NK-92 (cell line): Measurements from ENCODE around the gene GMNN.
"Not testable (repeated sequence)": the region's sequence is repeated elsewhere in the genome, so short reads cannot be mapped to it uniquely, and the experiment has no call there.

Experiments used
- DNase-seq: peaks from one replicate; lab custom pipeline; 2025; ENCODE audit not compliant: unreplicated experiment; lab: John Stamatoyannopoulos, UW

GMNN gene

DNA sequence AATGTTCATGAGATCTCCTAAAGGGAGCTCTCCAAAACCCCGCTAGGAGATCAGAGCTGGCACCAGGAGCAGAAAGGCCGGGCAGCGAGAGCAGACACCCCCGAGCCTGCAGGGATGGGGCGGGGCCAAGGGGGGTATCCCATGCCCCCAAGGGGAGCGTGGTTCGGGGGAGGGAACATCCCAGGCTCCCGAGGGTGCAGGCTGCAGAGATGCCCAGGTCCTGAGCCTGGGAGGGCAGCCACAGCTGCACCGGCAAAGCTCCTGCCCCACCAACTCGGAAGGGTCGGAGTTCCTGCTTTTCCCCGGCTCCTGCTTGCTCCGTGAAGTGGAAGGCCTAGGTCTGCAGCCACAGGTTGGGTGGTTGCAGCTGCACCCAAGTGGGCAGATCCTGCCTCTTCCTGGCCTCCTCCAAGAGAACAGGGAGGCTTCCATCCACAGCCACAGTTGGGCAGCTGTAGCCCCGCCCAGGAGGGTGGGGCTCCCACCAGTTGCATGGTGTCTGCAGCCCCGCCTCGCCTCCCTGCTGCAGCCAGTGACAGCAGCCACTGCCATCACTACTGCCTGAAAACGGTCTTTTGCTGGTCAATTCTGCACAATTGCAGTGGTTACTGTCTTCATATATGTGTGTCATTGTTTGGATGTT, 13.4 kb upstream of the GMNN start:
- no peak for DNase-seq

GRCh38 chr6:24761851-24762250, 12.9 kb upstream of the GMNN start:
- no peak for DNase-seq

DNA sequence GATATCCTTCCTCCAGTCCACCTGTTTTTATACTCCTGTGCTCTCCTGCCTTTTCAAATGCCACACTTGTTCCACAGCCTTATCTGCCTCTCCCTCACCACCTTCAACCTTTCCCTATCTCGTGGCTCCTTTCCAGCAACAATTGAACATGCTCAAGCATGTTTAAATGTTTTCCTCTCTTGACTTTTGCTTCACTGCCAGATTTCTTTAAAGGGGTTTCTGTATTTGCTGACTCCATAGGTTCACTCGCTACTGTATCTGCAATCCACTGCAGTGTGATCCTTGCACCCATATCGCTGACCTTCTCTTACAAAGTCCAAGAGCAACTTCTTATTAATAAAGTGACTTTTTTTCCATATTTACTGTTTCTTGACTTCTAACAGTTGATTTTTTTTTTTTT, 11.2 kb upstream of the GMNN start:
- DNase-seq, result no peak

- not testable (repeated sequence) for DNase-seq
These were observed 9.6 kb upstream of the GMNN start for GRCh38 chr6:24764833-24765828.

DNA sequence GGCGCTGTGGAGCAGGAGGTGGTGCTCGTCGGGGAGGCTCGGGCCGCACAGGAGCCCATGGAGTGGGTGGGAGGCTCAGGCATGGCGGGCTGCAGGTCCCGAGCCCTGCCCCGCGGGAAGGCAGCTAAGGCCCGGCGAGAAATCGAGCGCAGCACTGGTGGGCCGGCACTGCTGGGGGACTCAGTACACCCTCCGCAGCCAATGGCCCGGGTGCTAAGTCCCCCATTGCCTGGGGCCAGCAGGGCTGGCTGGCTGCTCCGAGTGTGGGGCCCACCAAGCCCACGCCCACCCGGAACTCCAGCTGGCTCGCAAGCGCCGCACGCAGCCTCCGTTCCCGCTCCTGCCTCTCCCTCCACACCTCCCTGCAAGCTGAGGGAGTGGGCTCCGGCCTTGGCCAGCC, 8.8 kb upstream of the GMNN start:
- DNase-seq, result not testable (repeated sequence)

GRCh38 chr6:24766680-24767462, 7.9 kb upstream of the GMNN start:
- no peak for DNase-seq

DNA sequence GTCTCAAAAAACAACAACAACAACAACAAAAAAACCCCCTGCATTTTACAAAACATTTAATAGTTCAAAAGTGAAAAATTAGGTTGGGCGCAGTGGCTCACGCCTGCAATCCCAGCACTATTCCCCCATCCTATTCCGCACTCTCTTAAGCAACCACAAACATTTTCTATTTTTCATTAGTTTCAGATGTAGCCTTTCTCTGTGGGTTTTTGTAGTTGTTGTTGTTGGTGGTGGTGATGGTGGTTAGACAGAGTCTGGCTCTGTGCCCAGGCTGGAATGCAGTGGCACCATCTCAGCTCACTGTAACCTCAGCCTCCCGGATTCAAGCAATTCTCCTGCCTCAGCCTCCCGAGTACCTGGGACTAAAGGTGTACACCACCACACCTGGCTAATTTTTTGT, 6.4 kb upstream of the GMNN start:
- DNase-seq, result no peak

- no peak for DNase-seq
These were observed 852 bp downstream of the GMNN start for GRCh38 chr6:24775520-24776058.

GRCh38 chr6:24777227-24777626, 2.5 kb downstream of the GMNN start:
- DNase-seq, result no peak

GRCh38 chr6:24778121-24778520, 3.4 kb downstream of the GMNN start:
- DNase-seq, result no peak

GRCh38 chr6:24778878-24779277, 4.1 kb downstream of the GMNN start:
- DNase-seq, result no peak

DNA sequence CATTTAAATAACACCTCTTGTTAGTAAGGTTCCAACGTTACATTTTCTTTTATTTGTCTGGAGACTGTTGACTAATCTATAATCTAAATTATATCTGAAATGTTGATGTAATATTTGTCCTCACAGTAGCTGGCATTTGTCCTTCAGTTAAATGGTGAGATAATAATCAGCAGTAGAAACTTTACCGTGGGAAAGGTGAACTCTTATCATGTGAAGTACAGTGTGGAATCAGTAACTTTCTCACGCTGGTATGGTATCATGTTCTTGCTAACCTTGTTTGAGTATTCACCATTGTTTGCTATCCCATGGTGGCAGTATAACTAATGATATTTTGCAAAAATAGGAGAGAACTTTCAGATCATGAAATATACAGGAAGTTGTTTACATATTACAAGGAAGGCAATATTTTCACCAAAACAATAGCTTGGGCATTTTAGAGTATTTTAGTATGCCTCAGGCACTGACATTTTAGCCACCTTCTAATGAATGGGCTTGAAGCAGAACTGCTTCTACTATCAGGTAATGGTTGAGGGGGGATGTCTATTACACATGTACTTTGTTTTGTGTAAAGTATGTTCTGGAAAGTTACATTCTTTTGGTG, 4.8 kb downstream of the GMNN start:
- DNase-seq, result no peak

- no peak for DNase-seq
These were observed 5.5 kb downstream of the GMNN start for GRCh38 chr6:24780206-24780605.

- DNase-seq, result no peak
These were observed 13.4 kb downstream of the GMNN start for GRCh38 chr6:24788031-24788665.

DNA sequence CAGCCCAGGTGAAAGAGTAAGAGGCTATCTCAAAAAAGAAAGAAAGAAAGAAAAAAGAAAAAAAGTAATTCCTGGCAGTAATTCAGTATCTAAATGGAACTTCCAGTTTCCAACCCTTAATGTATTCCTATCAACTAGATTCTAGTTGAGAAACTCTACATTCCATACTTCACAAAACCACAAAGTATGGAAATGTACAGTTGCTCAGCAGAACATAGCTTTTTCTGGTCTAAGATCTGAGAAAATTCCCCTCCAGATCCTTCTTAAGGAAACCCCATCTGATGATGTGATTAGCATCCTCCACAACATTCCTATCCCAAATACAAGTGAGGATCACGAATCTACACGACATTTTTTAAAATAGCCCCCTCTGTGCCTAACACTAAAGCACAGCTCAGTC, 20.4 kb downstream of the GMNN start:
- no peak for DNase-seq

DNA sequence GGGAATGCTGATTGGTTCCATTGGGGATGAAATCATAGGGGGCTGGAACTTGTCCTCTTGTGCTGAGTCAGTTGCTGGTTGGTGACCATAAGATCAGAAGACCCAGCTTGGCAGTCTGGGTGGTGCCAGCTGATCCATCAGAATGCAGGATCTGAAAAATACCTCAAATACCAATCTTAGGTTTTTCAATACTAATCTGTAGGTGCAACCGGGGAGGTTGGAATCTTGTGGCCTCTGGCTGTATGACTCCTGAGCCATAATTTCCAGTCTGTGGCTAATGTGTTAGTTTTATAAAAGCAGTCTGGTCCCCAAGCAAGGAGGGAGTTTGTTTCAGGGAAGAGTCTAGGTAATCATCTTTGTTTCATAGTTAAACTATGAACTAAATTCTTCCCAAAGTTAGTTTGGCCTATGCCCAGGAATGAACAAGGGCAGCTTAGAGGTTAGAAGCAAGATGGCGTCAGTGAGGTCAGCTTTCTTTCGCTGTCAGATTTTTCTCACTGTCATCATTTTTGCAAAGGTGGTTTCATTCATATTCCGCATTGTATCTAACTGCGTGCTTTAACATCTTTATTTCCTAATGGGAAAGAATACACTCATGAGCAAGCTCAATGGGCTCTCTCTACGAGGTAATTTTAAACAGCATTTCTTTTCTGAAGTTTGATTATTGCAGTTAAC, 22.0 kb downstream of the GMNN start:
- DNase-seq, result no peak

GRCh38 chr6:24797596-24798216, 23.0 kb downstream of the GMNN start:
- no peak for DNase-seq

DNA sequence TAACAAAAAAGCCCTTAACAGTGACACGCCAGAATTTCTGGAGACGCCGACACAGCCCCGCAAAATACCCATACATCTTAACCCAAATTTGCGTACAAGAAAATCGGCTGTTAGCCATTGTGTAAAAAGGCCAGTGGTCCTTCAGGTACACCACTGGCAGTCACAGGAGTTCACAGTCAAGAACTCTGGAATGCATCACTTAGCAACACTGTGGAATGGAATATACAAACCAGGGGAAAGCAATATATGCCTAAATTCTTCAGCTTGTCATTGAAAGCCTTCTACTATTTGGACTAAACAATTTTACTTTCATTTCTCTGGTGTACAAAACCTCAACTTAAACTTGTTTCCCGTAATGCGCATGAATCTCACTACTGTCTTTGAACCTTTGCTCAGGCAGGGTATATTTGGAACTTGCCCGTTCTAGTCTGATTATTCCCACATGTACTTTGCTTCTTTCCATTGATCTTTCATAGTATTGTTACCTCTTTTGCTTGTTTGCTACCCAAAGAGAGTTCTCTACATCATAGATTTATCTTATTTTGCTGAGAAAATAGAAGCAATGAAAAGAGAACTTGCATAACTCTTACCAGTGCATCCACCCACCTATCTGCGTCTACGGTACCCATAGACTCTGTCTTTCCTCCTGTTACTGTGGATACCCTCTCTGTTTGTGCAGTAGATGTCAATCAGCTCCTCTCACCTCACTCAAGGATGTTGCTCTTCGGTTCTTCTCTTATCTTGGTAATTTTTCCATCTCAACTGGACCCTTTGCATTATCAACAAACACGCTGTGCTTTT, 24.2 kb downstream of the GMNN start, which contains the start of gene ARMH2:
TSS of gene ARMH2 (minus strand) at position 178 of the 801 bp plus-strand sequence. CDS start at position 118, 60 bp downstream.
- no peak for DNase-seq
